Transverse colon (tissue), 4 donors: ENCODE results near the gene GSTT2B.

Experiments used
- CTCF ChIP-seq, 5 experiments: fragments of 200-600 bp in 3 of 5; fragments of 450-650 bp in 2 of 5; sonication (generic) in 3 of 5; IDR thresholded peaks; 1 replicate in 2 of 5; 2 replicates in 3 of 5; pipeline ENCODE4 v1.5.1; 2016 to 2017; ENCODE audit warnings: antibody characterized with exemption in 5 of 5, inconsistent platforms in 3 of 5, mild to moderate bottlenecking in 2 of 5, moderate library complexity in 1 of 5
- POLR2A ChIP-seq: fragments of 450-650 bp; IDR thresholded peaks from one replicate; pipeline ENCODE4 v1.6.1; 2016; ENCODE audit warnings: antibody characterized with exemption, mild to moderate bottlenecking, moderate library complexity
- POLR2AphosphoS5 ChIP-seq, 3 donors: sonication (generic); formaldehyde crosslinking; IDR thresholded peaks; one replicate each; pipeline ENCODE4 v1.6.1; 2016; ENCODE audit warnings: antibody characterized with exemption in 3 of 3

DNA sequence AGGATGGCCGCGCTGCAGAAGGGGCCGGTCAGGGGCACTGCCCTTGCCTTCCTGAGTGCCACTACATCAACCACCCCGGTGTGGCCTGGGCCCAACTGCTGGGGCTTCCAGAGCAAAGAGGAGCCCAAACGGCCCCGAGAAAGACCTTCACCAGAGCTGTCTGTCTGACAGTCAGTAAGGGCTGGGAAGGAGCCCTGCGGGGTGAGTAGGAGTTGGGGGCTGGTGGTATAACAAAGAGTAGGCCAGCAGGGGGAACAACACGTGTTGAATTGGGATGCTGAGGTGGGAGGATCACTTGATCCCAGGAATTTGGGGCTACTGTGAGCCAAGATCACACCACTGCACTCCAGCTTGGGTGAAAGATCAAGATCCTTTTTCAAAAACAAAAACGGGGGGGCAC, 40.3 kb upstream of the GSTT2B start:
- TF ChIP-seq CTCF (IDR thresholded peaks at IDR 0.05): no peak
- no peak for TF ChIP-seq POLR2A
- TF ChIP-seq POLR2AphosphoS5 (IDR thresholded peaks at IDR 0.05): no peak
